Testis (tissue), 3 donors: ENCODE data around the gene SMYD4. TPM values are rescaled to one million over a fixed set of nuclear protein-coding genes. Genes with fewer than 3 reads are reported as not detected.

Experiments
- DNase-seq: peaks from one replicate; pipeline ENCODE4 v3.0.0-alpha.2; 2019
- H3K27ac ChIP-seq, 2 donors: fragments of 200-600 bp; sonication (generic); one replicate each; pipeline ENCODE4 v1.5.1; 2019
- H3K27me3 ChIP-seq: fragments of 200-600 bp; sonication (generic); one replicate; pipeline ENCODE4 v1.5.1; 2019
- H3K36me3 ChIP-seq: fragments of 200-600 bp; sonication (generic); one replicate; pipeline ENCODE4 v1.5.1; 2017; ENCODE audit warnings: low read depth; ENCODE audit errors: missing control alignments
- H3K4me1 ChIP-seq: fragments of 200-600 bp; sonication (generic); one replicate; pipeline ENCODE4 v1.5.1; 2019
- H3K4me3 ChIP-seq, 2 donors: fragments of 200-600 bp; sonication (generic); one replicate each; pipeline ENCODE4 v1.5.1; 2017 to 2019
- H3K9me3 ChIP-seq: fragments of 200-600 bp; sonication (generic); one replicate; pipeline ENCODE4 v1.5.1; 2017
- CTCF ChIP-seq, 3 experiments: fragments of 450-650 bp in 2 of 3; fragments of 200-600 bp in 1 of 3; sonication (generic) in 1 of 3; IDR thresholded peaks; one replicate each; pipeline ENCODE4 v1.5.1; 2016 to 2019; ENCODE audit warnings: antibody characterized with exemption in 3 of 3, mild to moderate bottlenecking in 2 of 3, moderate library complexity in 1 of 3
- POLR2A ChIP-seq: fragments of 450-650 bp; IDR thresholded peaks from one replicate; pipeline ENCODE4 v1.6.1; 2017; ENCODE audit warnings: antibody characterized with exemption, mild to moderate bottlenecking, moderate library complexity
- WGBS, 2 donors: methylation state at CpG; one replicate each; pipeline ENCODE4 v1.1.5; 2018; 5-methylcytosine and 5-hydroxymethylcytosine counted together
- intact Hi-C: fragments of 100-400 bp; cut with DNase I; formaldehyde crosslinking; loops from one replicate; pipeline ENCODE4 v1.15.1; 2023; ENCODE audit warnings: low total_unique reads
- polyA plus RNA-seq: library from polyadenylated mRNA; stranded (reverse); fragments of 350-450 nt; fragmentation: Illumina TruSeq; extraction: RNeasy Lipid Tissue Mini Kit (QIAGEN cat#74804); gene quantifications from one replicate; pipeline ENCODE4 v1.2.3, GENCODE V29; 2014; ENCODE audit warnings: low read depth, low replicate concordance; ENCODE audit not compliant: insufficient read depth
- total RNA-seq, 2 donors: library from RNA; depleted of rRNA; stranded (reverse); fragments of >200 nt; gene quantifications; one replicate each; pipeline ENCODE4 v1.2.3, GENCODE V29; 2016

SMYD4 gene
- total and polyA plus RNA-seq, 3 donors from 2014 or later, result 14.4 to 23.0 (median 21.2) TPM

- Histone ChIP-seq H3K27ac (peak overlapping the region; percentile 93), H3K9me3 (no peaks in the 10 kb centered on the region), H3K36me3 (no peaks in the 10 kb centered on the region), H3K4me1 (peaks cover 49% of the 10 kb centered on the region), H3K27me3 (no peaks in the 10 kb centered on the region), H3K4me3 (peak overlapping the region; percentile 56 to 70)
- intact Hi-C loops, result no loop called here
- TF ChIP-seq POLR2A, result no peak
- no peak for TF ChIP-seq CTCF (IDR thresholded peaks at IDR 0.05)
- DNase-seq, result peak; percentile 77
- WGBS, 2 donors, result 21 to 40% methylated on average over 16 to 21 of the region's 21 CpGs
These were observed 67.3 kb downstream of the SMYD4 start for GRCh38 chr17:1762233-1762900.

- Histone ChIP-seq H3K4me3 (no peak overlapping the region), H3K9me3 (no peaks in the 10 kb centered on the region), H3K27me3 (no peaks in the 10 kb centered on the region), H3K27ac (peak overlapping the region in 1 of 2 donors; percentile 93), H3K4me1 (peaks cover 35% of the 10 kb centered on the region), H3K36me3 (no peaks in the 10 kb centered on the region)
- no peak for TF ChIP-seq CTCF (IDR thresholded peaks at IDR 0.05)
- DNase-seq, result no peak
- 69 to 83% methylated on average over 5 of the region's 5 CpGs for WGBS, 2 donors
- intact Hi-C loops, result no loop called here
These were observed 70.2 kb downstream of the SMYD4 start for GRCh38 chr17:1759529-1759928.

GRCh38 chr17:1758807-1759206 lies 70.9 kb downstream of the SMYD4 start:
- 88 to 99% methylated on average over 15 of the region's 15 CpGs for WGBS, 2 donors
- Histone ChIP-seq H3K27me3 (no peaks in the 10 kb centered on the region), H3K36me3 (no peaks in the 10 kb centered on the region), H3K4me3 (no peak overlapping the region), H3K27ac (peak overlapping the region in 1 of 2 donors; percentile 93), H3K4me1 (peaks cover 29% of the 10 kb centered on the region), H3K9me3 (no peaks in the 10 kb centered on the region)
- DNase-seq, result no peak
- TF ChIP-seq CTCF (IDR thresholded peaks at IDR 0.05) (no peak), POLR2A (no peak)
- intact Hi-C loops, result no loop called here

- H3K27me3 ChIP-seq, result no peaks in the 10 kb centered on the region
- intact Hi-C loops, result no loop called here
- peaks cover 30% of the 10 kb centered on the region for H3K4me1 ChIP-seq
- H3K36me3 ChIP-seq, result no peaks in the 10 kb centered on the region
- H3K9me3 ChIP-seq, result no peaks in the 10 kb centered on the region
- 35 to 52% methylated on average over 17 of the region's 17 CpGs for WGBS, 2 donors
- H3K4me3 ChIP-seq, result no peak overlapping the region
- DNase-seq, result peak; percentile 88
- H3K27ac ChIP-seq, result peak overlapping the region; percentile 74 to 76
- TF ChIP-seq CTCF (IDR thresholded peaks at IDR 0.05) (no peak), POLR2A (no peak)
These were observed 73.9 kb downstream of the SMYD4 start for GRCh38 chr17:1755827-1756262.
